Measurements from ENCODE around the gene KAT6B. TPM values are rescaled to one million over a fixed set of nuclear protein-coding genes. Genes with fewer than 3 reads are reported as not detected.
A peak's percentile ranks its signal among the peaks of the same experiment; 100 is the strongest.
"Not testable (repeated sequence)": the region's sequence is repeated elsewhere in the genome, so short reads cannot be mapped to it uniquely, and the experiment has no call there.

KAT6B gene
- polyA plus RNA-seq, 2 donors = 4.7 to 6.7 TPM

DNA sequence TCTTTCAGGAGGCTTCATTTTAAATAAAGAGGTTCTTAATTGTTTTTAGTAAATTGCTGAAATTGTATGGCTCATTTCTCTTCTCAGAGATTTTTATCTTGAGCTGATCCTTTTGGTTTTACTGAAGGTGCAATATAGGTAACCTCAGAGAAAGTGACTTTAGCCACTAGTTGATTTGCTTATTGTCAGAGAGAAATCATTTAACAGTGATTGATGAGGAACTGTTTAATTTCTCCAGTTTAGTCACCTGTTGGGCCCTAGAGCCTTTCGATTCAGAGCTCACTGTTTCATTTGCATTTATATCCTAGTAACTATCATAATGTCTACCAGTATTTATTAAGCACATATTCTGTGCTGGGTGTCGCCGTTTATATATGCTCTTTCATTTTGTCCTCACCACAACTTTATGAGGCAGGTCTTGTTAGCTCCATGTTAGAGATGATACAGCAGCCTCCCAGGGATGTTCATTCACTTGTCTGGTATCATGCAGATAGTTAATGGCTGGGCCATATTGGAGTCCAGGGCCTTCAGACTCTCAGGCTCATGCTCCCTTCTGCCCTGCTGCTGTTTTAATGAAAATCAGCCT is 42.1 kb downstream of the KAT6B start:
- no peaks in the 10 kb centered on the region for H3K36me3 ChIP-seq (ENCODE audit: control insufficient read depth in 2 of 2, insufficient read depth in 2 of 2, low read length in 1 of 2)
- no peaks in the 10 kb centered on the region for H3K9me3 ChIP-seq (ENCODE audit: control insufficient read depth in 2 of 2, insufficient read depth in 1 of 2, low read depth in 1 of 2, low read length in 1 of 2)
- H3K27me3 ChIP-seq (ENCODE audit: control insufficient read depth in 1 of 2, insufficient read depth in 2 of 2, low read length in 2 of 2) = no peaks in the 10 kb centered on the region
- WGBS, 2 donors = 78 to 82% methylated on average over 3 of the region's 3 CpGs
- peaks cover 0 to 2% of the 10 kb centered on the region in 2 donors for H3K4me1 ChIP-seq (ENCODE audit: control insufficient read depth in 2 of 2, insufficient read depth in 2 of 2, low read length in 1 of 2)
- no peak overlapping the region for H3K27ac ChIP-seq (ENCODE audit: low read depth in 2 of 2, low read length in 1 of 2)
- H3K4me3 ChIP-seq (ENCODE audit: low read depth in 1 of 2, low read length in 2 of 2) = no peak overlapping the region

GRCh38 chr10:74869635-74870034 is 43.2 kb downstream of the KAT6B start:
- no peak overlapping the region for H3K27ac ChIP-seq (ENCODE audit: low read depth in 2 of 2, low read length in 1 of 2)
- no peaks in the 10 kb centered on the region for H3K27me3 ChIP-seq (ENCODE audit: control insufficient read depth in 1 of 2, insufficient read depth in 2 of 2, low read length in 2 of 2)
- H3K4me1 ChIP-seq (ENCODE audit: control insufficient read depth in 2 of 2, insufficient read depth in 2 of 2, low read length in 1 of 2) = peaks cover 0 to 2% of the 10 kb centered on the region in 2 donors
- no peaks in the 10 kb centered on the region for H3K36me3 ChIP-seq (ENCODE audit: control insufficient read depth in 2 of 2, insufficient read depth in 2 of 2, low read length in 1 of 2)
- no peaks in the 10 kb centered on the region for H3K9me3 ChIP-seq (ENCODE audit: control insufficient read depth in 2 of 2, insufficient read depth in 1 of 2, low read depth in 1 of 2, low read length in 1 of 2)
- WGBS, 2 donors = 86 to 88% methylated on average over 2 of the region's 2 CpGs
- no peak overlapping the region for H3K4me3 ChIP-seq (ENCODE audit: low read depth in 1 of 2, low read length in 2 of 2)

- no peak overlapping the region for H3K27ac ChIP-seq (ENCODE audit: low read depth in 2 of 2, low read length in 1 of 2)
- no peaks in the 10 kb centered on the region for H3K27me3 ChIP-seq (ENCODE audit: control insufficient read depth in 1 of 2, insufficient read depth in 2 of 2, low read length in 2 of 2)
- no peak overlapping the region for H3K4me3 ChIP-seq (ENCODE audit: low read depth in 1 of 2, low read length in 2 of 2)
- WGBS, 2 donors = 96% methylated on average over 1 of the region's 1 CpG
- H3K4me1 ChIP-seq (ENCODE audit: control insufficient read depth in 2 of 2, insufficient read depth in 2 of 2, low read length in 1 of 2) = peaks cover 0 to 2% of the 10 kb centered on the region in 2 donors
- H3K9me3 ChIP-seq (ENCODE audit: control insufficient read depth in 2 of 2, insufficient read depth in 1 of 2, low read depth in 1 of 2, low read length in 1 of 2) = no peaks in the 10 kb centered on the region
- H3K36me3 ChIP-seq (ENCODE audit: control insufficient read depth in 2 of 2, insufficient read depth in 2 of 2, low read length in 1 of 2) = no peaks in the 10 kb centered on the region
Measured at GRCh38 chr10:74870191-74870590, 43.8 kb downstream of the KAT6B start.

GRCh38 chr10:74871595-74872382 is 45.4 kb downstream of the KAT6B start:
- WGBS, 2 donors = 61 to 70% methylated on average over 5 of the region's 5 CpGs
- peaks cover 0 to 2% of the 10 kb centered on the region in 2 donors for H3K4me1 ChIP-seq (ENCODE audit: control insufficient read depth in 2 of 2, insufficient read depth in 2 of 2, low read length in 1 of 2)
- peak overlapping the region in 1 of 2 donors; percentile 17 for H3K27ac ChIP-seq (ENCODE audit: low read depth in 2 of 2, low read length in 1 of 2)
- no peak overlapping the region for H3K4me3 ChIP-seq (ENCODE audit: low read depth in 1 of 2, low read length in 2 of 2)
- H3K27me3 ChIP-seq (ENCODE audit: control insufficient read depth in 1 of 2, insufficient read depth in 2 of 2, low read length in 2 of 2) = no peaks in the 10 kb centered on the region
- no peaks in the 10 kb centered on the region for H3K9me3 ChIP-seq (ENCODE audit: control insufficient read depth in 2 of 2, insufficient read depth in 1 of 2, low read depth in 1 of 2, low read length in 1 of 2)
- H3K36me3 ChIP-seq (ENCODE audit: control insufficient read depth in 2 of 2, insufficient read depth in 2 of 2, low read length in 1 of 2) = no peaks in the 10 kb centered on the region

DNA sequence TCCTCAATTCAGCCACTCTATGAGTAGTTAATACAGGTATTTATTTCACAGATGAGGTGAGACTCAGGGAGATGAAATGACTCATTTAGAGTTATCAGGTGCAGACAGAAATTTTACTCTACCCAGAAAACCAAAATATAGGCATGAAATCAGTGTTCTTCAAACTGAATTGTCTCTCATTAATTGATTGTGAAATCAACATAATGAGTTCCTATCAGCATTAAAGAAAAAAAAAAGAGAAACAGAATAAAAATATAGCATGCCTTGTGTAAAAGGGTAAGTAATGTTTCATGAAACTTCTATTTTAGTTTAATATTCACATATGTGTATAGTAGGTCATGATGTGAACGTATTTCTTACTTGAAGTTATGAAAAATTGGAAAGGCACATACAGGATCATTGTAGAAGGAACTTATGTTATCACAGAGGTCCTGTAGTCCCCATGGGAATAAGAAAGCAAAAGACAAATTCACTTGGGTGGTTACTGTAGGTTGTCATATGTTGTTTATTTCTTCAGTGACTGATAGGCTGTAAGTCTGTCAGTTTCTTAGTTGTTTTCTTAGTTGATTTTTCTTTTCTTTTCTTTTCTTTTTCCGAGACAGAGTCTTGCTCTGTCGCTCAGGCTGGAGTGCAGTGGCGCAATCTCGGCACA is 47.5 kb downstream of the KAT6B start:
- Histone ChIP-seq H3K36me3 (ENCODE audit: control insufficient read depth in 2 of 2, insufficient read depth in 2 of 2, low read length in 1 of 2) (no peaks in the 10 kb centered on the region), H3K4me1 (ENCODE audit: control insufficient read depth in 2 of 2, insufficient read depth in 2 of 2, low read length in 1 of 2) (peaks cover 0 to 2% of the 10 kb centered on the region in 2 donors)

DNA sequence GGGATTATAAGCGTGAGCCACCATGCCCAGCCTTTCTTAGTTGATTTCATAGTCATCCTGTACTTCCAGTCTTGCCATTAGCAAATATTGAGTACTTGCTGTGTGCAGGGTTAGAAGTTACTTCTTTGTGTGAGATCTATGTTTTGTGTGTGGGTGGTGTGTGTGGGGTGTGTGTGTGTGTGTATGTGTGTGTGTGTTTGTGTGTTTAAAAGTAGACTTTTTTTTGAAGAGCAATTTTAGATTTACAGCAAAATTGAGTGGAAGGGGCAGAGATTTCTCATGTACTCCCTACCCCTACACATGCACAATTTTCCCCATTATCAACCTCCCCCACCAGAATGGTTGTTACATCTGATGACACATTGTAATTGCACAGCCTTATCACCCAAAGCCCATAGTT is 48.2 kb downstream of the KAT6B start:
- H3K9me3 ChIP-seq (ENCODE audit: control insufficient read depth in 2 of 2, insufficient read depth in 1 of 2, low read depth in 1 of 2, low read length in 1 of 2) = no peaks in the 10 kb centered on the region
- H3K27ac ChIP-seq (ENCODE audit: low read depth in 2 of 2, low read length in 1 of 2) = no peak overlapping the region
- WGBS, 2 donors = 86 to 88% methylated on average over 1 of the region's 1 CpG
- no peaks in the 10 kb centered on the region for H3K27me3 ChIP-seq (ENCODE audit: control insufficient read depth in 1 of 2, insufficient read depth in 2 of 2, low read length in 2 of 2)
- H3K4me1 ChIP-seq (ENCODE audit: control insufficient read depth in 2 of 2, insufficient read depth in 2 of 2, low read length in 1 of 2) = peaks cover 0 to 2% of the 10 kb centered on the region in 2 donors
- H3K36me3 ChIP-seq (ENCODE audit: control insufficient read depth in 2 of 2, insufficient read depth in 2 of 2, low read length in 1 of 2) = no peaks in the 10 kb centered on the region
- H3K4me3 ChIP-seq (ENCODE audit: low read depth in 1 of 2, low read length in 2 of 2) = no peak overlapping the region

More for the DNA sequence above, 47.5 kb downstream of the KAT6B start:
- no peaks in the 10 kb centered on the region for H3K27me3 ChIP-seq (ENCODE audit: control insufficient read depth in 1 of 2, insufficient read depth in 2 of 2, low read length in 2 of 2)
- no peak overlapping the region for H3K27ac ChIP-seq (ENCODE audit: low read depth in 2 of 2, low read length in 1 of 2)
- no peaks in the 10 kb centered on the region for H3K9me3 ChIP-seq (ENCODE audit: control insufficient read depth in 2 of 2, insufficient read depth in 1 of 2, low read depth in 1 of 2, low read length in 1 of 2)
- WGBS, 2 donors = 91 to 92% methylated on average over 5 of the region's 5 CpGs
- no peak overlapping the region for H3K4me3 ChIP-seq (ENCODE audit: low read depth in 1 of 2, low read length in 2 of 2)

GRCh38 chr10:74875068-74875467 is 48.7 kb downstream of the KAT6B start:
- Histone ChIP-seq H3K27me3 (ENCODE audit: control insufficient read depth in 1 of 2, insufficient read depth in 2 of 2, low read length in 2 of 2) (no peaks in the 10 kb centered on the region), H3K9me3 (ENCODE audit: control insufficient read depth in 2 of 2, insufficient read depth in 1 of 2, low read depth in 1 of 2, low read length in 1 of 2) (no peaks in the 10 kb centered on the region), H3K4me3 (ENCODE audit: low read depth in 1 of 2, low read length in 2 of 2) (no peak overlapping the region), H3K27ac (ENCODE audit: low read depth in 2 of 2, low read length in 1 of 2) (no peak overlapping the region), H3K4me1 (ENCODE audit: control insufficient read depth in 2 of 2, insufficient read depth in 2 of 2, low read length in 1 of 2) (peaks cover 0 to 2% of the 10 kb centered on the region in 2 donors), H3K36me3 (ENCODE audit: control insufficient read depth in 2 of 2, insufficient read depth in 2 of 2, low read length in 1 of 2) (no peaks in the 10 kb centered on the region)

GRCh38 chr10:74875966-74876365 is 49.6 kb downstream of the KAT6B start:
- no peaks in the 10 kb centered on the region for H3K36me3 ChIP-seq (ENCODE audit: control insufficient read depth in 2 of 2, insufficient read depth in 2 of 2, low read length in 1 of 2)
- peaks cover 0 to 2% of the 10 kb centered on the region in 2 donors for H3K4me1 ChIP-seq (ENCODE audit: control insufficient read depth in 2 of 2, insufficient read depth in 2 of 2, low read length in 1 of 2)
- H3K9me3 ChIP-seq (ENCODE audit: control insufficient read depth in 2 of 2, insufficient read depth in 1 of 2, low read depth in 1 of 2, low read length in 1 of 2) = no peaks in the 10 kb centered on the region
- no peak overlapping the region for H3K27ac ChIP-seq (ENCODE audit: low read depth in 2 of 2, low read length in 1 of 2)
- WGBS, 2 donors = 50 to 61% methylated on average over 1 of the region's 1 CpG
- H3K27me3 ChIP-seq (ENCODE audit: control insufficient read depth in 1 of 2, insufficient read depth in 2 of 2, low read length in 2 of 2) = no peaks in the 10 kb centered on the region
- no peak overlapping the region for H3K4me3 ChIP-seq (ENCODE audit: low read depth in 1 of 2, low read length in 2 of 2)

GRCh38 chr10:74877054-74877453 is 50.7 kb downstream of the KAT6B start:
- H3K27me3 ChIP-seq (ENCODE audit: control insufficient read depth in 1 of 2, insufficient read depth in 2 of 2, low read length in 2 of 2); H3K4me1 ChIP-seq (ENCODE audit: control insufficient read depth in 2 of 2, insufficient read depth in 2 of 2, low read length in 1 of 2); H3K9me3 ChIP-seq (ENCODE audit: control insufficient read depth in 2 of 2, insufficient read depth in 1 of 2, low read depth in 1 of 2, low read length in 1 of 2); H3K36me3 ChIP-seq (ENCODE audit: control insufficient read depth in 2 of 2, insufficient read depth in 2 of 2, low read length in 1 of 2); H3K27ac ChIP-seq (ENCODE audit: low read depth in 2 of 2, low read length in 1 of 2); H3K4me3 ChIP-seq (ENCODE audit: low read depth in 1 of 2, low read length in 2 of 2): not testable (repeated sequence)
- WGBS, 2 donors = 88 to 91% methylated on average over 5 of the region's 5 CpGs
